Measurements from ENCODE around the gene IGFL1.

GRCh38 chr19:46202426-46202825 lies 27.1 kb upstream of the IGFL1 start:
- no peak for TF ChIP-seq CTCF (IDR thresholded peaks at IDR 0.05; ENCODE audit: insufficient read depth, low read depth, low read length)
- TF ChIP-seq EZH2 (IDR thresholded peaks at IDR 0.05; ENCODE audit: insufficient read depth, low read length) = no peak

Measured in astrocyte (in vitro differentiated cells and primary cell).